Loucy (cell line): ENCODE results near the gene HSPA12A.

Source experiments
- H2AFZ ChIP-seq: fragments of 200-600 bp; sonication (generic); 2 replicates; pipeline ENCODE4 v1.6.0; 2016; ENCODE audit warnings: antibody characterized with exemption, mild to moderate bottlenecking, low read length, moderate library complexity
- H3F3A ChIP-seq: fragments of 200-600 bp; 2 replicates; pipeline ENCODE4 v1.6.0; 2016; ENCODE audit warnings: antibody characterized with exemption, low read depth, mild to moderate bottlenecking
- H3K27me3 ChIP-seq: fragments of 200-600 bp; sonication (generic); 2 replicates; pipeline ENCODE4 v1.6.1; 2014; ENCODE audit warnings: low read length, mild to moderate bottlenecking; ENCODE audit not compliant: insufficient read depth, poor library complexity, severe bottlenecking
- H3K36me3 ChIP-seq: fragments of 200-600 bp; sonication (generic); 2 replicates; pipeline ENCODE4 v1.6.1; 2016; ENCODE audit warnings: low read length; ENCODE audit not compliant: insufficient read depth
- H3K4me1 ChIP-seq: fragments of 200-600 bp; sonication (generic); 2 replicates; pipeline ENCODE4 v1.5.1; 2014; ENCODE audit warnings: low read length, mild to moderate bottlenecking; ENCODE audit not compliant: insufficient read depth, poor library complexity, severe bottlenecking
- H3K4me2 ChIP-seq: fragments of 200-600 bp; sonication (generic); 2 replicates; pipeline ENCODE4 v1.6.0; 2014; ENCODE audit warnings: antibody characterized with exemption, low read length, low read depth, mild to moderate bottlenecking; ENCODE audit not compliant: poor library complexity, severe bottlenecking
- H3K4me3 ChIP-seq: fragments of 200-600 bp; sonication (generic); 2 replicates; pipeline ENCODE4 v1.5.1; 2014; ENCODE audit warnings: low read length, mild to moderate bottlenecking, mixed read lengths; ENCODE audit not compliant: poor library complexity, severe bottlenecking
- H3K79me2 ChIP-seq: fragments of 200-600 bp; sonication (generic); 2 replicates; pipeline ENCODE4 v1.6.1; 2014; ENCODE audit warnings: low read length; ENCODE audit not compliant: insufficient read depth
- H3K9ac ChIP-seq: fragments of 200-600 bp; sonication (generic); 2 replicates; pipeline ENCODE4 v1.6.0; 2014; ENCODE audit warnings: mild to moderate bottlenecking, low read depth, low read length, moderate library complexity; ENCODE audit not compliant: poor library complexity, severe bottlenecking
- H3K9me2 ChIP-seq: fragments of 200-600 bp; sonication (generic); replicated peaks from 2 replicates; pipeline ENCODE4 v1.6.1; 2016; ENCODE audit warnings: low read depth, low read length, mixed read lengths
- H3K9me3 ChIP-seq: fragments of 200-600 bp; sonication (generic); 2 replicates; pipeline ENCODE4 v1.6.1; 2014; ENCODE audit warnings: mild to moderate bottlenecking, antibody characterized with exemption, low read length, low read depth; ENCODE audit not compliant: insufficient read depth
- H4K20me1 ChIP-seq: fragments of 200-600 bp; sonication (generic); 2 replicates; pipeline ENCODE4 v1.6.0; 2014; ENCODE audit warnings: antibody characterized with exemption, low read length, mild to moderate bottlenecking; ENCODE audit not compliant: insufficient read depth, poor library complexity, severe bottlenecking
- CTCF ChIP-seq: fragments of 200-600 bp; sonication (generic); conservative IDR thresholded peaks from 2 replicates; pipeline ENCODE4 v1.5.1; 2014; ENCODE audit warnings: mild to moderate bottlenecking, antibody characterized with exemption, low read length
- EZH2phosphoT487 ChIP-seq: fragments of 200-600 bp; IDR thresholded peaks from 2 replicates; pipeline ENCODE4 v1.6.1; 2018; ENCODE audit warnings: antibody characterized with exemption, mild to moderate bottlenecking, moderate library complexity, borderline replicate concordance

HSPA12A gene

GRCh38 chr10:116694927-116695268 is 47.5 kb downstream of the HSPA12A start:
- no peaks in the 10 kb centered on the region for H3K79me2 ChIP-seq
- H3K9ac ChIP-seq: no peak overlapping the region
- no peak overlapping the region for H3K4me2 ChIP-seq
- TF ChIP-seq EZH2phosphoT487 (no peak), CTCF (no peak)
- no peak overlapping the region for H2AFZ ChIP-seq
- no peaks in the 10 kb centered on the region for H3K9me3 ChIP-seq
- H3K27me3 ChIP-seq: no peaks in the 10 kb centered on the region
- no peaks in the 10 kb centered on the region for H3K9me2 ChIP-seq
- H3K4me1 ChIP-seq: no peaks in the 10 kb centered on the region
- H3K36me3 ChIP-seq: no peaks in the 10 kb centered on the region
- no peaks in the 10 kb centered on the region for H3F3A ChIP-seq
- no peak overlapping the region for H3K4me3 ChIP-seq
- H4K20me1 ChIP-seq: no peaks in the 10 kb centered on the region

DNA sequence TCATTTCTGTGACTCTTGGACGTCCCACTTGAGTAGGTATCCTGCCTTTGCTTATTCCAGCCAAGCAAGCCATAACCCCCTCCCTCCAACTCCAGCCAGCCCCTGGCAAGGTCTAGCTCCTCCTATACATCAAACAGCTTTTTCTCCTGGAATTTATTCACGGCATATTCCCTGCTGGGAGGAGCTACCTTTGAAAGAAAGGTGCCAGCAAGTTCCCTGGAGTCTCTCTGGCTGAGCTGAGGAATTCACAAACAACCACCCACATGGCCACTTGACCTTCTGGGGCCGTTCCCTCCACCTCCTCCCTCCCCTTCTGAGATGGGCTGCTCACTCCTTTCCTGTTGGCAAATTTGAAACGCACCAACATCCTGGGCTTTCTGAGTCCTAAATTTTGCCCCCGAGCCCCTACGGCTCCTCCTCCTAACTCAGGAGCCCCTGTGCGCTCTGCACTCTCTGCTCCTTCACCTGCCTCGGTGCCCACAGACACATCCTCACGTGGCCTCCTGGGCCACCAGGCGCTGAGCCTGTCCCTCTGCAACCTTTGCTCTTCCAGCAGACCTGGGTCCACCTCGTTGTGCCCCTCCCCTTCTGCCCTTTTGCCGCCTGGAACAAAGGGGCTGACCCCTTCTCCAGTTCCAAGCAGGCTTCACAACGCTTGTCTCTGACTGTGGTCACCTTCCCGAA is 48.0 kb downstream of the HSPA12A start:
- Histone ChIP-seq H3K79me2 (no peaks in the 10 kb centered on the region), H3F3A (no peaks in the 10 kb centered on the region), H2AFZ (no peak overlapping the region), H3K36me3 (no peaks in the 10 kb centered on the region), H3K4me3 (no peak overlapping the region), H3K4me2 (no peak overlapping the region), H3K9me2 (no peaks in the 10 kb centered on the region), H3K4me1 (no peaks in the 10 kb centered on the region), H4K20me1 (no peaks in the 10 kb centered on the region), H3K9ac (no peak overlapping the region), H3K27me3 (no peaks in the 10 kb centered on the region), H3K9me3 (no peaks in the 10 kb centered on the region)
- no peak for TF ChIP-seq CTCF
- no peak for TF ChIP-seq EZH2phosphoT487

- Histone ChIP-seq H3F3A (no peaks in the 10 kb centered on the region), H3K9me2 (no peaks in the 10 kb centered on the region), H3K4me1 (no peaks in the 10 kb centered on the region), H3K36me3 (no peaks in the 10 kb centered on the region), H3K27me3 (no peaks in the 10 kb centered on the region), H4K20me1 (no peaks in the 10 kb centered on the region), H2AFZ (no peak overlapping the region), H3K9me3 (no peaks in the 10 kb centered on the region), H3K79me2 (no peaks in the 10 kb centered on the region), H3K4me3 (no peak overlapping the region), H3K4me2 (no peak overlapping the region), H3K9ac (no peak overlapping the region)
- TF ChIP-seq EZH2phosphoT487 (no peak), CTCF (no peak)
These were observed 50.1 kb downstream of the HSPA12A start for GRCh38 chr10:116692225-116692624.
